Measurements from ENCODE around the gene EFNA3. TPM values are rescaled to one million over a fixed set of nuclear protein-coding genes. Genes with fewer than 3 reads are reported as not detected.

EFNA3 gene
- total RNA-seq, 4 donors from 2014 or later, result 0.44 to 3.7 (median 1.7) TPM; not detected in 1

GRCh38 chr1:155070721-155071569 lies 7.7 kb upstream of the EFNA3 start:
- TF ChIP-seq, protein P1, sequence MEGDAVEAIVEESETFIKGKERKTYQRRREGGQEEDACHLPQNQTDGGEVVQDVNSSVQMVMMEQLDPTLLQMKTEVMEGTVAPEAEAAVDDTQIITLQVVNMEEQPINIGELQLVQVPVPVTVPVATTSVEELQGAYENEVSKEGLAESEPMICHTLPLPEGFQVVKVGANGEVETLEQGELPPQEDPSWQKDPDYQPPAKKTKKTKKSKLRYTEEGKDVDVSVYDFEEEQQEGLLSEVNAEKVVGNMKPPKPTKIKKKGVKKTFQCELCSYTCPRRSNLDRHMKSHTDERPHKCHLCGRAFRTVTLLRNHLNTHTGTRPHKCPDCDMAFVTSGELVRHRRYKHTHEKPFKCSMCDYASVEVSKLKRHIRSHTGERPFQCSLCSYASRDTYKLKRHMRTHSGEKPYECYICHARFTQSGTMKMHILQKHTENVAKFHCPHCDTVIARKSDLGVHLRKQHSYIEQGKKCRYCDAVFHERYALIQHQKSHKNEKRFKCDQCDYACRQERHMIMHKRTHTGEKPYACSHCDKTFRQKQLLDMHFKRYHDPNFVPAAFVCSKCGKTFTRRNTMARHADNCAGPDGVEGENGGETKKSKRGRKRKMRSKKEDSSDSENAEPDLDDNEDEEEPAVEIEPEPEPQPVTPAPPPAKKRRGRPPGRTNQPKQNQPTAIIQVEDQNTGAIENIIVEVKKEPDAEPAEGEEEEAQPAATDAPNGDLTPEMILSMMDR (IDR thresholded peaks at IDR 0.05; ENCODE audit: low read depth), result no peak

DNA sequence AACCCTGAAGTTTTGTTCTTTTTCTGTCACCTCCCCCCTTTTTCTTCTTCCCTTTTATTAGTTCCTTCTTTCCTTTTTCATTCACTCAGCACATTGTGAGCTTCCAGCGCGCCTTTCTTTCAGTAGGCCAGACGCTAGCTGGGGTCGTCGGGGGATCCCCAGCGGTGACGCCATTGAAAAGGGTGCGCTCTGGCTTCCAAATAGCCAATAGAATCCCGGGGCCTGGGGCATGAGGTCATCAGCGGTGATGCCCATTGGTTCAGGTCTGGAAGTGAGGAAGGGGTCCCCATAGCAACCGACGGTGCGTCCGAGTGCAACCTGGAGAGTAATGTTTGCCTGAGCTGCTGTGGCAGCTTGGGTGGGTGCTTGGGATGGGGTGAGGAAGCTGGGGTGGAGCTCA lies 6.9 kb upstream of the EFNA3 start:
- TF ChIP-seq, protein P1 (IDR thresholded peaks at IDR 0.05; ENCODE audit: low read depth), result no peak

- TF ChIP-seq, protein P1 (IDR thresholded peaks at IDR 0.05; ENCODE audit: low read depth), result no peak
These were observed 5.9 kb upstream of the EFNA3 start for GRCh38 chr1:155072531-155073289.

DNA sequence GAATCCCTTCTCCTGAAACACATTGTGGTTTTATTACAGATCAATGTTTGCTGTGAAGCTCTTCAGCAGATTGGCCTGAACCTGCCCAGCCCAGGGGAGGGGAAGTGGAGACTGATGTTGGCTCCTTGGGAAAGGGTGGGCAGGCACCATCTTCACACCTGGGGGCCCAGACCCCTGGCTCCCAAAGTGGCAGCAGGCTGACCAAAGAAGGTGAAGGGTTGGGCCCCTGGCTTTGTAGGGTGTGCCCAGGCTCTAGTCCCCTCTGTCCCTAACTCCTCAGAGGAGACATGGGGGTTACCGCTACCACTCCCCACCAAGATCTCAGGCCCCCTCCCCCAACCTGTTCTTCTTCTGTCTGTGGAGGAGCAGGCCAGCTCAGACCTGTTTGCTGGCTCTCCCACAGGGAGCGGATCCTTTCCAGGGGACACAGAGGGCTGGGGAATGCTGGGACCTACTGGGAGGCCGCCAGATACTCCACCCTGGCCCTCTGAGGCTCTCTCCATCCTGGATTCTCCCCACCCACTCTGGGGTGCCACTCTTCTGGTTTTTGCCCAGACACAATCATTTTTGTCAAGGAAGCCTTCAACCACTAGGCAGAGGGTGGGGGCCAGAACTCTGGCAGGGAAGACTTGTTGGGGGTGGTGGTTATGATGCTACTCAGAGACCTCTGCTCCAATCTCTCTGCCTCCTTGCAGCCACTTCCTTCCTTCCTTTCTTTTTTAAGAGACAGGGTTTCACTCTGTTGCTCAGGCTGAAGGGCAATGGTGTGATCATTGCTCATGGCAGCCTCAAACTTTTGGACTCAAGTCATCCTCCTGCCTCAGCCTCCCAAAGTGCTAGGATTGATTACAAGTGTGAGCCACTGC lies 5.0 kb upstream of the EFNA3 start:
- TF ChIP-seq, protein P1 (IDR thresholded peaks at IDR 0.05; ENCODE audit: low read depth), result no peak

GRCh38 chr1:155075535-155075934 lies 3.1 kb upstream of the EFNA3 start:
- TF ChIP-seq, protein P1 (IDR thresholded peaks at IDR 0.05; ENCODE audit: low read depth), result no peak

- TF ChIP-seq, protein P1 (IDR thresholded peaks at IDR 0.05; ENCODE audit: low read depth), result no peak
These were observed 2.3 kb upstream of the EFNA3 start for GRCh38 chr1:155076371-155076770.

All from subcutaneous adipose tissue (tissue), 4 donors.